ENCODE results near the gene PDZRN3.

- no peak for TF ChIP-seq CTCF (IDR thresholded peaks at IDR 0.05)
- no peak for TF ChIP-seq FOSL2 (IDR thresholded peaks at IDR 0.05)
- no peak for TF ChIP-seq FOSL2 (CRISPR knock-in tag; IDR thresholded peaks at IDR 0.05)
- TF ChIP-seq BHLHE40 (IDR thresholded peaks at IDR 0.05; ENCODE audit: low read depth, low read length) = no peak
- no peak for TF ChIP-seq POLR2A (IDR thresholded peaks at IDR 0.05; ENCODE audit: low read length)
- no peak for TF ChIP-seq RAD21 (conservative IDR thresholded peaks at IDR 0.05 in 1 of 2, IDR thresholded peaks at IDR 0.05 in 1 of 2)
- TF ChIP-seq TFCP2L1 (CRISPR knock-in tag; IDR thresholded peaks at IDR 0.05) = no peak
- TF ChIP-seq MYC (IDR thresholded peaks at IDR 0.05; ENCODE audit: borderline replicate concordance, low read length) = no peak
- TF ChIP-seq CHD2 (IDR thresholded peaks at IDR 0.05; ENCODE audit: low read length, partially characterized antibody) = no peak
- TF ChIP-seq EP300 (IDR thresholded peaks at IDR 0.05) = no peak
- TF ChIP-seq HOXA7 (CRISPR knock-in tag; IDR thresholded peaks at IDR 0.05) = no peak
- no peak for TF ChIP-seq NPAS2 (CRISPR knock-in tag; IDR thresholded peaks at IDR 0.05; ENCODE audit: borderline replicate concordance)
- TF ChIP-seq RFX5 (IDR thresholded peaks at IDR 0.05) = no peak
- no peak for TF ChIP-seq JUN (IDR thresholded peaks at IDR 0.05)
Measured at GRCh38 chr3:73433079-73433478, 191.7 kb downstream of the PDZRN3 start.
